ENCODE results near the gene ENDOV. TPM values are rescaled to one million over a fixed set of nuclear protein-coding genes. Genes with fewer than 3 reads are reported as not detected.

ENDOV gene
- total RNA-seq, 2 experiments from 2014 or later: 10.1 to 12.0 TPM

DNA sequence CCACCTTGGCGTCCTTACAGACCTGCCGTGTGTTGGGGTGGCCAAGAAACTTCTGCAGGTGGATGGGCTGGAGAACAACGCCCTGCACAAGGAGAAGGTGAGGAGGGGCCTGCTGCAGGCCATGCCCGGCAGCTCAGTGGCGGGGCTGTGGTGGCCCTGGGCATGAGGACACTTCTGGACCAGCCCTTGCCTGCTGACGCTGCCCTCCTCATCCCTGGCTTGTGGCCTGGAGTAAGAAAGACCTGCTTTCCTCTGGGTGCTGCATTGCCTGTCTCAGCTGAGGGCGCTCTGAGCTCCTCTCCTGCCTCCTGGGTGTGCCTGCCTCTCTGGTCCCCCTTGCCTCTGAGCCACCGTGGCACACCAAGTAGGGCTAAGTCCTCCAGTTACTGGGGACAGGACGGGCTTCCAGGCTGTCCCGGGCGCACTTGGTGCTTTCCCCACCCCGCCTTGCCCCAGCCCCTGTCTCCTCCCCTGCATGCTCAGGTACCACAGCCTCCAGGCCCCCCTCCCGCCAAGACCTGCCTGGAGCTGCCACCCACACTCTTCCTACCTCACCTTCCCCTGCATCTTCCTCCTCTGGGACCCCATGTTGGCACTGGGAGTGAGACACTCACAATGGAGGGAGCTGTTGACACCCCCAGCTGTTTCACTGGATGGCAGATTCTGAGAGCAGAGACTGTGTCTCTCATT, 8.7 kb downstream of the ENDOV start:
- Mint-ChIP-seq H3K27ac (no peak overlapping the region), H3K4me3 (no peak overlapping the region), H3K27me3 (no peaks in the 10 kb centered on the region), H3K9me3 (no peaks in the 10 kb centered on the region), H3K4me1 (ENCODE audit: low read depth) (peaks cover 10% of the 10 kb centered on the region), H3K36me3 (ENCODE audit: low read depth) (no peaks in the 10 kb centered on the region)
- H3K36me3 ChIP-seq (ENCODE audit: insufficient read depth, low read length): no peaks in the 10 kb centered on the region
- no peaks in the 10 kb centered on the region for H3K27me3 ChIP-seq (ENCODE audit: control insufficient read depth in 1 of 2, insufficient read depth in 2 of 2, low read length in 2 of 2)
- TF ChIP-seq, protein P1, sequence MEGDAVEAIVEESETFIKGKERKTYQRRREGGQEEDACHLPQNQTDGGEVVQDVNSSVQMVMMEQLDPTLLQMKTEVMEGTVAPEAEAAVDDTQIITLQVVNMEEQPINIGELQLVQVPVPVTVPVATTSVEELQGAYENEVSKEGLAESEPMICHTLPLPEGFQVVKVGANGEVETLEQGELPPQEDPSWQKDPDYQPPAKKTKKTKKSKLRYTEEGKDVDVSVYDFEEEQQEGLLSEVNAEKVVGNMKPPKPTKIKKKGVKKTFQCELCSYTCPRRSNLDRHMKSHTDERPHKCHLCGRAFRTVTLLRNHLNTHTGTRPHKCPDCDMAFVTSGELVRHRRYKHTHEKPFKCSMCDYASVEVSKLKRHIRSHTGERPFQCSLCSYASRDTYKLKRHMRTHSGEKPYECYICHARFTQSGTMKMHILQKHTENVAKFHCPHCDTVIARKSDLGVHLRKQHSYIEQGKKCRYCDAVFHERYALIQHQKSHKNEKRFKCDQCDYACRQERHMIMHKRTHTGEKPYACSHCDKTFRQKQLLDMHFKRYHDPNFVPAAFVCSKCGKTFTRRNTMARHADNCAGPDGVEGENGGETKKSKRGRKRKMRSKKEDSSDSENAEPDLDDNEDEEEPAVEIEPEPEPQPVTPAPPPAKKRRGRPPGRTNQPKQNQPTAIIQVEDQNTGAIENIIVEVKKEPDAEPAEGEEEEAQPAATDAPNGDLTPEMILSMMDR (IDR thresholded peaks at IDR 0.05): no peak
- H3K4me3 ChIP-seq (ENCODE audit: low read length): no peak overlapping the region
- peaks cover 20% of the 10 kb centered on the region for H3K4me1 ChIP-seq (ENCODE audit: insufficient read depth, low read length)
- no peak for ATAC-seq (ENCODE audit: poor library complexity)
- ChIA-PET CTCF (no interaction called here), POLR2A (interaction anchor here (0.8 kb wide), 1 partner anchor 568 kb away, joined by 3 read pairs; the partner anchor contains the start of gene CHMP6)
- H3K9me3 ChIP-seq (ENCODE audit: control insufficient read depth in 1 of 2, insufficient read depth in 1 of 2, low read length in 2 of 2): no peaks in the 10 kb centered on the region
- H3K27ac ChIP-seq (ENCODE audit: low read depth in 1 of 2, low read length in 2 of 2): no peak overlapping the region
- DNase-seq: peak in 1 of 14 experiments; percentile 18
- intact Hi-C loops (cut with DNase I, micrococcal nuclease): no loop called here

DNA sequence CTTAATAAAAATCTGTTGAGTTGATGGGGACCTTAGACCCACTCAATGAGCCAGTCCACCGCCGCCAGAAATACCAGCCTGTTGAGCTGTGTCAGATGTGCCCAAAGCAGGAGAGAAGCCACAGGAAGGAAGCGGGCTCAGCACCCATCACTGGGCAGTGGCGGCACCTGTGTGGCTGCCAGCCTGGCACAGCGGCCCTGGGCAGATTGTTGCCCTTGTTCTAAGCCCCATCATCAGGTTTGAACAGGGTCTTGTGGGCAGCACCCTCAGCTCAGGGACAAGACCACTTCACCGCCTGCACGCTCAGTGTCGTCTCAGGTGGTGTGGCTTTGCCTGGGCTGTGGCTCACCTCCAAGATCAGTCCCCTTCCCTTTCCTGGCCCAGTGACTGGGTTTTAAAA, 9.3 kb downstream of the ENDOV start:
- TF ChIP-seq, protein P1 (IDR thresholded peaks at IDR 0.05): no peak
- no peaks in the 10 kb centered on the region for H3K9me3 ChIP-seq (ENCODE audit: control insufficient read depth in 1 of 2, insufficient read depth in 1 of 2, low read length in 2 of 2)
- H3K27me3 Mint-ChIP-seq: no peaks in the 10 kb centered on the region
- H3K4me1 ChIP-seq (ENCODE audit: insufficient read depth, low read length): peaks cover 20% of the 10 kb centered on the region
- H3K27me3 ChIP-seq (ENCODE audit: control insufficient read depth in 1 of 2, insufficient read depth in 2 of 2, low read length in 2 of 2): no peaks in the 10 kb centered on the region
- POLR2A ChIA-PET: interaction anchor here (0.8 kb wide), 1 partner anchor 567 kb away, joined by 3 read pairs; the partner anchor contains the start of gene CHMP6
- H3K36me3 Mint-ChIP-seq (ENCODE audit: low read depth): no peaks in the 10 kb centered on the region
- peaks cover 10% of the 10 kb centered on the region for H3K4me1 Mint-ChIP-seq (ENCODE audit: low read depth)
- no peak overlapping the region for H3K4me3 Mint-ChIP-seq
- no peak overlapping the region for H3K27ac Mint-ChIP-seq
- intact Hi-C loops (cut with DNase I, micrococcal nuclease): no loop called here
- DNase-seq (peak in 1 of 14 experiments; percentile 20), ATAC-seq (ENCODE audit: poor library complexity) (no peak)
- CTCF ChIA-PET: no interaction called here
- H3K4me3 ChIP-seq (ENCODE audit: low read length): no peak overlapping the region
- H3K9me3 Mint-ChIP-seq: no peaks in the 10 kb centered on the region
- H3K36me3 ChIP-seq (ENCODE audit: insufficient read depth, low read length): no peaks in the 10 kb centered on the region
- no peak overlapping the region for H3K27ac ChIP-seq (ENCODE audit: low read depth in 1 of 2, low read length in 2 of 2)

DNA sequence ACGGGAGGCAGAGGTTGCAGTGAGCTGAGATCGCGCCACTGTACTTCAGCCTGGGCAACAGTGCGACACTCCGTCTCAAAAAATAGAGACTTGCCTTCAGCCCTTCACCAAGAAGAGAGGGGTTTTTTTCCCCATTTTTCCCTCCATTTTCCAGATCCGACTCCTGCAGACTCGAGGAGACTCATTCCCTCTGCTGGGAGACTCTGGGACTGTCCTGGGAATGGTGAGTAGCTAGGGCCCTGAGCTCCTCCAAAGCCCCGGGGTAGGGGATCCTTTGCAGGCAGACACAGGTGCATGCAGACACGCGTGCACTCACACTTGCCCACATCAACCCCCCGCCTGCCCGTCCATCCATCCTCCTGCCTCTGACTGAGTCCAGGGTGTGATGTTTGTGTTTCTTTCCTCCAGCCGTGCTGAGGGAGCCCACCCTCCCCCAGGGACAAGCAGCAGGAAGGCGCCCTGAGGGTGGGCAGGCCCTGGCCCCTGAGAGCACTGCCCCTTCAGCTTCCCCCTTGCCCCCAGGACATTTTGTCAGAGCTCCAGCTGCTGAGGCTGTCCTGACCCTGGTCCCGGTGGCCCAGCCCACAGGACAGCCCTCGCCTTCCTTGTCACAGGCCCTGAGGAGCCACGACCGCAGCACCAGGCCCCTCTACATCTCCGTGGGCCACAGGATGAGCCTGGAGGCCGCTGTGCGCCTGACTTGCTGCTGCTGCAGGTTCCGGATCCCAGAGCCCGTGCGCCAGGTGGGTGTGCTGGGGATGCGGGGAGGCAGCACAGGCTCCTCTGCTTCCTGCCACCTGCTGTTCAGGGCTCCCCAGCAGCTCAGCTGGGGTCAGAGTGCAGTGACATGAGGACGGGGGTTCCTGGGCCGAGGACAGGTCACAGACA, 10.2 kb downstream of the ENDOV start:
- peaks cover 5% of the 10 kb centered on the region for H3K4me1 Mint-ChIP-seq (ENCODE audit: low read depth)
- H3K27ac Mint-ChIP-seq: no peak overlapping the region
- H3K36me3 Mint-ChIP-seq (ENCODE audit: low read depth): no peaks in the 10 kb centered on the region
- no peaks in the 10 kb centered on the region for H3K27me3 ChIP-seq (ENCODE audit: control insufficient read depth in 1 of 2, insufficient read depth in 2 of 2, low read length in 2 of 2)
- H3K9me3 ChIP-seq (ENCODE audit: control insufficient read depth in 1 of 2, insufficient read depth in 1 of 2, low read length in 2 of 2): no peaks in the 10 kb centered on the region
- ChIA-PET POLR2A (no interaction called here), CTCF (no interaction called here)
- ATAC-seq (ENCODE audit: poor library complexity) (no peak), DNase-seq (peak in 1 of 14 experiments; percentile 26)
- intact Hi-C loops (cut with DNase I, micrococcal nuclease): no loop called here
- H3K27ac ChIP-seq (ENCODE audit: low read depth in 1 of 2, low read length in 2 of 2): no peak overlapping the region
- H3K4me3 ChIP-seq (ENCODE audit: low read length): no peak overlapping the region
- no peaks in the 10 kb centered on the region for H3K36me3 ChIP-seq (ENCODE audit: insufficient read depth, low read length)
- peaks cover 20% of the 10 kb centered on the region for H3K4me1 ChIP-seq (ENCODE audit: insufficient read depth, low read length)
- TF ChIP-seq, protein P1 (IDR thresholded peaks at IDR 0.05): no peak
- H3K9me3 Mint-ChIP-seq: no peaks in the 10 kb centered on the region
- H3K27me3 Mint-ChIP-seq: no peaks in the 10 kb centered on the region
- no peak overlapping the region for H3K4me3 Mint-ChIP-seq

All from CD4-positive, alpha-beta T cell (primary cell).